HepG2 (cell line): Measurements from ENCODE around the gene DNAJC30. TPM values are rescaled to one million over a fixed set of nuclear protein-coding genes. Genes with fewer than 3 reads are reported as not detected.

Source experiments
- AGO2 ChIP-seq: fragments of 200-400 bp; formaldehyde crosslinking; optimal IDR thresholded peaks from 2 replicates; pipeline ENCODE3; 2017; ENCODE audit warnings: mild to moderate bottlenecking, low read depth, low read length, moderate library complexity
- CHD4 ChIP-seq: fragments of 200-600 bp; sonication (generic); IDR thresholded peaks from 2 replicates; pipeline ENCODE4 v1.7.0; 2017; ENCODE audit warnings: mild to moderate bottlenecking, low read length, borderline replicate concordance
- GFI1 ChIP-seq: sonication (generic); formaldehyde crosslinking; IDR thresholded peaks from 2 replicates; pipeline ENCODE4 v1.5.0; 2020; ENCODE audit warnings: missing genetic modification reagents, mild to moderate bottlenecking, borderline replicate concordance
- HDAC2 ChIP-seq: sonication (generic); formaldehyde crosslinking; IDR thresholded peaks from 2 replicates; pipeline ENCODE4 v1.4.0; 2020; ENCODE audit warnings: missing genetic modification reagents
- KLF16 ChIP-seq, 2 experiments: sonication (generic) in 1 of 2; formaldehyde crosslinking in 1 of 2; IDR thresholded peaks; 2 replicates each; pipeline versions ENCODE4 v1.6.1 to v1.8.0; 2016 to 2023; ENCODE audit warnings: missing genetic modification reagents in 2 of 2, missing compliant biosample characterization in 1 of 2
- NFKBIZ ChIP-seq: IDR thresholded peaks from 2 replicates; pipeline ENCODE4 v1.6.1; 2018; ENCODE audit warnings: missing genetic modification reagents, missing compliant biosample characterization
- NR1H2 ChIP-seq: sonication (generic); formaldehyde crosslinking; IDR thresholded peaks from 2 replicates; pipeline ENCODE4 v1.8.1; 2022; ENCODE audit warnings: low read depth, missing genetic modification reagents, borderline replicate concordance
- PLRG1 ChIP-seq: fragments of 450-650 bp; conservative IDR thresholded peaks from 2 replicates; pipeline ENCODE4 v1.6.1; 2016
- SALL1 ChIP-seq: sonication (generic); formaldehyde crosslinking; IDR thresholded peaks from 2 replicates; pipeline ENCODE4 v1.8.0; 2022; ENCODE audit warnings: mild to moderate bottlenecking, missing genetic modification reagents
- SRY ChIP-seq: sonication (generic); formaldehyde crosslinking; IDR thresholded peaks from 2 replicates; pipeline ENCODE4 v1.8.0; 2022; ENCODE audit warnings: mild to moderate bottlenecking, missing genetic modification reagents
- ZNF607 ChIP-seq: sonication (generic); formaldehyde crosslinking; IDR thresholded peaks from 2 replicates; pipeline ENCODE4 v1.5.1; 2020; ENCODE audit warnings: missing genetic modification reagents, mild to moderate bottlenecking, borderline replicate concordance
- ZNF652 ChIP-seq: IDR thresholded peaks from 2 replicates; pipeline ENCODE4 v1.6.1; 2016; ENCODE audit warnings: low read depth, borderline replicate concordance
- ZNF672 ChIP-seq: sonication (generic); formaldehyde crosslinking; IDR thresholded peaks from 2 replicates; pipeline ENCODE4 v1.8.1; 2022; ENCODE audit warnings: missing genetic modification reagents
- polyA plus RNA-seq, 8 experiments: library from polyadenylated mRNA; depleted of rRNA in 3 of 8; stranded (reverse) in 7 of 8; unstranded in 1 of 8; fragments of >200 nt; fragmentation: Illumina TruSeq in 4 of 8; extraction: Trizol in 4 of 8; gene quantifications; 2 replicates each; pipeline versions ENCODE4 v1.2.1 to v1.2.3, GENCODE V29; 2011 to 2016; ENCODE audit warnings: low read depth in 4 of 8, missing spikeins in 1 of 8, mixed read lengths in 1 of 8; ENCODE audit not compliant: insufficient read depth in 1 of 8
- total RNA-seq, 5 experiments: library from RNA; depleted of rRNA; stranded (reverse); fragments of >200 nt; fragmentation: Illumina TruSeq; extraction: Trizol; gene quantifications; 2 replicates each; pipeline ENCODE4 v1.2.3, GENCODE V29; 2016; ENCODE audit warnings: low read depth in 1 of 5
- TF ChIP-seq, protein P1 (sequence below): sonication (generic); formaldehyde crosslinking; IDR thresholded peaks from 2 replicates; pipeline ENCODE4 v1.5.1; 2020; ENCODE audit warnings: mild to moderate bottlenecking, missing genetic modification reagents, borderline replicate concordance
- TF ChIP-seq, protein P2 (sequence below): IDR thresholded peaks from 2 replicates; pipeline ENCODE4 v1.6.1; 2016; ENCODE audit warnings: mild to moderate bottlenecking
- TF ChIP-seq, protein P3 (sequence below): sonication (generic); formaldehyde crosslinking; IDR thresholded peaks from 2 replicates; pipeline ENCODE4 v1.4.0; 2020; ENCODE audit warnings: missing genetic modification reagents
- TF ChIP-seq, protein P4 (sequence below): sonication (generic); formaldehyde crosslinking; IDR thresholded peaks from 2 replicates; pipeline ENCODE4 v1.5.0; 2020; ENCODE audit warnings: missing genetic modification reagents
- TF ChIP-seq, protein P5 (sequence below): sonication (generic); formaldehyde crosslinking; IDR thresholded peaks from 2 replicates; pipeline ENCODE4 v1.4.0; 2020; ENCODE audit warnings: missing genetic modification reagents, borderline replicate concordance

The DNAJC30 gene
- total and polyA plus RNA-seq, 2 of the 13 experiments (the other 11 are each of a cell fraction or from before 2014, with no cell fraction given) = 3.3 to 3.8 TPM

DNA sequence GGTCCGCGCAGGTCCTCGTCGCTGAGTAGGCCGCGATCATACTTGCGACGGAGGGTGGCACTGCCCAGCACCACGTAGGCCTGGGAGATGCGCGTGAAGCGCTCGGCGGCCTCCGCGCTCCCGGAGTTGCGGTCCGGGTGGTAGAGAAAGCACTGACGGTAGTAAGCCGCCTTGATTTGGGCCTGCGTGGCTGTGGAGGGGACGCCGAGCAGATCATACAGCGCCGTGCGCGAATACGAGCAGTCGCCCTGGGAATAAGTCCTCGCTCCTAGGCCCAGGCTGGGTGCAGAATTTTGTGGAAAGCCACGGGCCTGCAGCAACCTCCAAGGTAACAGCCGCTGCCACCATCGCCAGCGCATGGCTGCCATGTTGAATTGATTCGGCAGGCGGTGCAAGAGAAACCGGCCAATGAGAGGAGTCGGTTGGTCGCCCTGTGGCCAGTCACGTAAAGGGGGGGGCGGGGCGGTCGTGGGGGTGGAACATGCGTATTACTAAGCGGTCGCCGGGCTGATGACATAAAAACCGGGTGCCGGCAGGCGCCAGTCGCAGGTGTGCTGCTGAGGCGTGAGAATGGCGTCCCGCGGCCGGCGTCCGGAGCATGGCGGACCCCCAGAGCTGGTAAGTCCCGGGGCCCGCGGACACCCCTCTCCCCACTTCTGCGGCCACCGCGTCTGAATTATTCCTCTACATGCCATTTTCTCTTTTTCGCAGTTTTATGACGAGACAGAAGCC lies at the start of gene DNAJC30, which contains the start of gene BUD23 (continued):
- TF ChIP-seq SALL1 = peak; percentile 50; the same call in 1 of the 2 replicates
- no peak for TF ChIP-seq ZNF652
- TF ChIP-seq GFI1 (CRISPR knock-in tag) = no peak; the same call in 1 of the 2 replicates
- peak in 1 of 2 experiments; percentile 47; a peak in 1 of 4 replicates for TF ChIP-seq KLF16 (CRISPR knock-in tag; IDR thresholded peaks at IDR 0.05)
- TF ChIP-seq AGO2 = peak; percentile 38
- TF ChIP-seq CHD4 = no peak
- TF ChIP-seq, protein P1, sequence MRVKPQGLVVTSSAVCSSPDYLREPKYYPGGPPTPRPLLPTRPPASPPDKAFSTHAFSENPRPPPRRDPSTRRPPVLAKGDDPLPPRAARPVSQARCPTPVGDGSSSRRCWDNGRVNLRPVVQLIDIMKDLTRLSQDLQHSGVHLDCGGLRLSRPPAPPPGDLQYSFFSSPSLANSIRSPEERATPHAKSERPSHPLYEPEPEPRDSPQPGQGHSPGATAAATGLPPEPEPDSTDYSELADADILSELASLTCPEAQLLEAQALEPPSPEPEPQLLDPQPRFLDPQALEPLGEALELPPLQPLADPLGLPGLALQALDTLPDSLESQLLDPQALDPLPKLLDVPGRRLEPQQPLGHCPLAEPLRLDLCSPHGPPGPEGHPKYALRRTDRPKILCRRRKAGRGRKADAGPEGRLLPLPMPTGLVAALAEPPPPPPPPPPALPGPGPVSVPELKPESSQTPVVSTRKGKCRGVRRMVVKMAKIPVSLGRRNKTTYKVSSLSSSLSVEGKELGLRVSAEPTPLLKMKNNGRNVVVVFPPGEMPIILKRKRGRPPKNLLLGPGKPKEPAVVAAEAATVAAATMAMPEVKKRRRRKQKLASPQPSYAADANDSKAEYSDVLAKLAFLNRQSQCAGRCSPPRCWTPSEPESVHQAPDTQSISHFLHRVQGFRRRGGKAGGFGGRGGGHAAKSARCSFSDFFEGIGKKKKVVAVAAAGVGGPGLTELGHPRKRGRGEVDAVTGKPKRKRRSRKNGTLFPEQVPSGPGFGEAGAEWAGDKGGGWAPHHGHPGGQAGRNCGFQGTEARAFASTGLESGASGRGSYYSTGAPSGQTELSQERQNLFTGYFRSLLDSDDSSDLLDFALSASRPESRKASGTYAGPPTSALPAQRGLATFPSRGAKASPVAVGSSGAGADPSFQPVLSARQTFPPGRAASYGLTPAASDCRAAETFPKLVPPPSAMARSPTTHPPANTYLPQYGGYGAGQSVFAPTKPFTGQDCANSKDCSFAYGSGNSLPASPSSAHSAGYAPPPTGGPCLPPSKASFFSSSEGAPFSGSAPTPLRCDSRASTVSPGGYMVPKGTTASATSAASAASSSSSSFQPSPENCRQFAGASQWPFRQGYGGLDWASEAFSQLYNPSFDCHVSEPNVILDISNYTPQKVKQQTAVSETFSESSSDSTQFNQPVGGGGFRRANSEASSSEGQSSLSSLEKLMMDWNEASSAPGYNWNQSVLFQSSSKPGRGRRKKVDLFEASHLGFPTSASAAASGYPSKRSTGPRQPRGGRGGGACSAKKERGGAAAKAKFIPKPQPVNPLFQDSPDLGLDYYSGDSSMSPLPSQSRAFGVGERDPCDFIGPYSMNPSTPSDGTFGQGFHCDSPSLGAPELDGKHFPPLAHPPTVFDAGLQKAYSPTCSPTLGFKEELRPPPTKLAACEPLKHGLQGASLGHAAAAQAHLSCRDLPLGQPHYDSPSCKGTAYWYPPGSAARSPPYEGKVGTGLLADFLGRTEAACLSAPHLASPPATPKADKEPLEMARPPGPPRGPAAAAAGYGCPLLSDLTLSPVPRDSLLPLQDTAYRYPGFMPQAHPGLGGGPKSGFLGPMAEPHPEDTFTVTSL (CRISPR knock-in tag) = 0 out of 2 replicates have a peak, but pooled peaks have one; percentile 22
- TF ChIP-seq, protein P2, sequence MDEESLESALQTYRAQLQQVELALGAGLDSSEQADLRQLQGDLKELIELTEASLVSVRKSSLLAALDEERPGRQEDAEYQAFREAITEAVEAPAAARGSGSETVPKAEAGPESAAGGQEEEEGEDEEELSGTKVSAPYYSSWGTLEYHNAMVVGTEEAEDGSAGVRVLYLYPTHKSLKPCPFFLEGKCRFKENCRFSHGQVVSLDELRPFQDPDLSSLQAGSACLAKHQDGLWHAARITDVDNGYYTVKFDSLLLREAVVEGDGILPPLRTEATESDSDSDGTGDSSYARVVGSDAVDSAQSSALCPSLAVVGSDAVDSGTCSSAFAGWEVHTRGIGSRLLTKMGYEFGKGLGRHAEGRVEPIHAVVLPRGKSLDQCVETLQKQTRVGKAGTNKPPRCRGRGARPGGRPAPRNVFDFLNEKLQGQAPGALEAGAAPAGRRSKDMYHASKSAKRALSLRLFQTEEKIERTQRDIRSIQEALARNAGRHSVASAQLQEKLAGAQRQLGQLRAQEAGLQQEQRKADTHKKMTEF = peak; percentile 55
- TF ChIP-seq ZNF607 (CRISPR knock-in tag) = peak; percentile 54; the same call in 1 of the 2 replicates
- TF ChIP-seq, protein P3, sequence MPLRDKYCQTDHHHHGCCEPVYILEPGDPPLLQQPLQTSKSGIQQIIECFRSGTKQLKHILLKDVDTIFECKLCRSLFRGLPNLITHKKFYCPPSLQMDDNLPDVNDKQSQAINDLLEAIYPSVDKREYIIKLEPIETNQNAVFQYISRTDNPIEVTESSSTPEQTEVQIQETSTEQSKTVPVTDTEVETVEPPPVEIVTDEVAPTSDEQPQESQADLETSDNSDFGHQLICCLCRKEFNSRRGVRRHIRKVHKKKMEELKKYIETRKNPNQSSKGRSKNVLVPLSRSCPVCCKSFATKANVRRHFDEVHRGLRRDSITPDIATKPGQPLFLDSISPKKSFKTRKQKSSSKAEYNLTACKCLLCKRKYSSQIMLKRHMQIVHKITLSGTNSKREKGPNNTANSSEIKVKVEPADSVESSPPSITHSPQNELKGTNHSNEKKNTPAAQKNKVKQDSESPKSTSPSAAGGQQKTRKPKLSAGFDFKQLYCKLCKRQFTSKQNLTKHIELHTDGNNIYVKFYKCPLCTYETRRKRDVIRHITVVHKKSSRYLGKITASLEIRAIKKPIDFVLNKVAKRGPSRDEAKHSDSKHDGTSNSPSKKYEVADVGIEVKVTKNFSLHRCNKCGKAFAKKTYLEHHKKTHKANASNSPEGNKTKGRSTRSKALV = no peak
- TF ChIP-seq, protein P4, sequence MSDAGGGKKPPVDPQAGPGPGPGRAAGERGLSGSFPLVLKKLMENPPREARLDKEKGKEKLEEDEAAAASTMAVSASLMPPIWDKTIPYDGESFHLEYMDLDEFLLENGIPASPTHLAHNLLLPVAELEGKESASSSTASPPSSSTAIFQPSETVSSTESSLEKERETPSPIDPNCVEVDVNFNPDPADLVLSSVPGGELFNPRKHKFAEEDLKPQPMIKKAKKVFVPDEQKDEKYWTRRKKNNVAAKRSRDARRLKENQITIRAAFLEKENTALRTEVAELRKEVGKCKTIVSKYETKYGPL (CRISPR knock-in tag) = 0 out of 2 replicates have a peak, but pooled peaks have one; percentile 50
- peak; percentile 76 for TF ChIP-seq SRY (CRISPR knock-in tag)
- TF ChIP-seq ZNF672 (CRISPR knock-in tag) = no peak
- 0 out of 2 replicates have a peak, but pooled peaks have one; percentile 49 for TF ChIP-seq NFKBIZ (CRISPR knock-in tag)
- TF ChIP-seq HDAC2 (CRISPR knock-in tag) = peak; percentile 54; the same call in 1 of the 2 replicates
- TF ChIP-seq, protein P5, sequence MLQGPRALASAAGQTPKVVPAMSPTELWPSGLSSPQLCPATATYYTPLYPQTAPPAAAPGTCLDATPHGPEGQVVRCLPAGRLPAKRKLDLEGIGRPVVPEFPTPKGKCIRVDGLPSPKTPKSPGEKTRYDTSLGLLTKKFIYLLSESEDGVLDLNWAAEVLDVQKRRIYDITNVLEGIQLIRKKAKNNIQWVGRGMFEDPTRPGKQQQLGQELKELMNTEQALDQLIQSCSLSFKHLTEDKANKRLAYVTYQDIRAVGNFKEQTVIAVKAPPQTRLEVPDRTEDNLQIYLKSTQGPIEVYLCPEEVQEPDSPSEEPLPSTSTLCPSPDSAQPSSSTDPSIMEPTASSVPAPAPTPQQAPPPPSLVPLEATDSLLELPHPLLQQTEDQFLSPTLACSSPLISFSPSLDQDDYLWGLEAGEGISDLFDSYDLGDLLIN (CRISPR knock-in tag) = no peak
- no peak for TF ChIP-seq PLRG1
- no peak for TF ChIP-seq NR1H2 (CRISPR knock-in tag)
